ENCODE measurements around the gene MAP3K19.
"Not testable (repeated sequence)": the region's sequence is repeated elsewhere in the genome, so short reads cannot be mapped to it uniquely, and the experiment has no call there.

MAP3K19 gene

GRCh38 chr2:134980639-134981038, 66.6 kb downstream of the MAP3K19 start:
- no peak for DNase-seq (ENCODE audit: low spot score)

GRCh38 chr2:134979221-134979620, 68.0 kb downstream of the MAP3K19 start:
- no peak for DNase-seq (ENCODE audit: low spot score)

- not testable (repeated sequence) for DNase-seq (ENCODE audit: low spot score)
Observed at GRCh38 chr2:134977104-134977503, 70.1 kb downstream of the MAP3K19 start.

GRCh38 chr2:134976074-134976702, 71.1 kb downstream of the MAP3K19 start:
- DNase-seq (ENCODE audit: low spot score): no peak

- DNase-seq (ENCODE audit: low spot score): no peak
Observed at GRCh38 chr2:134975281-134976009, 71.8 kb downstream of the MAP3K19 start.

- no peak for DNase-seq (ENCODE audit: low spot score)
Observed at GRCh38 chr2:134973241-134974138, 73.8 kb downstream of the MAP3K19 start.

GRCh38 chr2:134967166-134967565, 80.1 kb downstream of the MAP3K19 start:
- not testable (repeated sequence) for DNase-seq (ENCODE audit: low spot score)

GRCh38 chr2:134957477-134957876, 89.8 kb downstream of the MAP3K19 start:
- DNase-seq (ENCODE audit: low spot score): no peak

- DNase-seq (ENCODE audit: low spot score): no peak
Observed at GRCh38 chr2:134955744-134956143, 91.5 kb downstream of the MAP3K19 start.

- DNase-seq (ENCODE audit: low spot score): no peak
Observed at GRCh38 chr2:134954065-134954464, 93.2 kb downstream of the MAP3K19 start.

GRCh38 chr2:134952608-134953007, 94.6 kb downstream of the MAP3K19 start:
- DNase-seq (ENCODE audit: low spot score): no peak

GRCh38 chr2:134950886-134951285, 96.4 kb downstream of the MAP3K19 start:
- no peak for DNase-seq (ENCODE audit: low spot score)

GRCh38 chr2:134949981-134950708, 97.1 kb downstream of the MAP3K19 start:
- no peak for DNase-seq (ENCODE audit: low spot score)

GRCh38 chr2:134946073-134946472, 101.2 kb downstream of the MAP3K19 start:
- no peak for DNase-seq (ENCODE audit: low spot score)

GRCh38 chr2:134944975-134945374, 102.3 kb downstream of the MAP3K19 start:
- DNase-seq (ENCODE audit: low spot score): no peak

GRCh38 chr2:134943540-134943939, 103.7 kb downstream of the MAP3K19 start:
- no peak for DNase-seq (ENCODE audit: low spot score)

- DNase-seq (ENCODE audit: low spot score): no peak
Observed at GRCh38 chr2:134936691-134937090, 110.6 kb downstream of the MAP3K19 start.

GRCh38 chr2:134934641-134935040, 112.6 kb downstream of the MAP3K19 start:
- DNase-seq (ENCODE audit: low spot score): no peak

- no peak for DNase-seq (ENCODE audit: low spot score)
Observed at GRCh38 chr2:134934150-134934549, 113.1 kb downstream of the MAP3K19 start.

GRCh38 chr2:134933732-134934131, 113.5 kb downstream of the MAP3K19 start:
- no peak for DNase-seq (ENCODE audit: low spot score)

- DNase-seq (ENCODE audit: low spot score): no peak
Observed at GRCh38 chr2:134932864-134933526, 114.3 kb downstream of the MAP3K19 start.
